HG02943 (cell line): ENCODE measurements around the gene NNAT.

ENCODE experiments used
- ATAC-seq: cut with Tn5 transposase; IDR thresholded peaks from one replicate; pipeline ENCODE4 v1.9.1; 2021; ENCODE audit warnings: mild to moderate bottlenecking, low read depth, moderate library complexity; ENCODE audit not compliant: unreplicated experiment

NNAT gene

DNA sequence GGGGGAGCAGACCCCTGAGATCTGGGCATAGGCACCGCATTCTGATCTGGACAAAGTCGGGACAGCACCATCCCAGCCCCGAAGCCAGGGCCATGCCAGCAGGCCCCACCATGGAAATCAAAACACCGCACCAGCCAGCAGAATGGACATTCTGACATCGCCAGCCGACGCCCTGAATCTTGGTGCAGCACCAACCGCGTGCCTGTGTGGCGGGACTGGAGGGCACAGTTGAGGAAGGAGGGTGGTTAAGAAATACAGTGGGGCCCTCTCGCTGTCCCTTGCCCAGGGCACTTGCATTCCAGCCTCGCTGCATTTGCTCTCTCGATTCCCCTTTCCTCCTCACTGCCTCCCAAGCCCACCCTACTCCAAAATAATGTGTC lies 2.0 kb downstream of the NNAT start:
- no peak for ATAC-seq

DNA sequence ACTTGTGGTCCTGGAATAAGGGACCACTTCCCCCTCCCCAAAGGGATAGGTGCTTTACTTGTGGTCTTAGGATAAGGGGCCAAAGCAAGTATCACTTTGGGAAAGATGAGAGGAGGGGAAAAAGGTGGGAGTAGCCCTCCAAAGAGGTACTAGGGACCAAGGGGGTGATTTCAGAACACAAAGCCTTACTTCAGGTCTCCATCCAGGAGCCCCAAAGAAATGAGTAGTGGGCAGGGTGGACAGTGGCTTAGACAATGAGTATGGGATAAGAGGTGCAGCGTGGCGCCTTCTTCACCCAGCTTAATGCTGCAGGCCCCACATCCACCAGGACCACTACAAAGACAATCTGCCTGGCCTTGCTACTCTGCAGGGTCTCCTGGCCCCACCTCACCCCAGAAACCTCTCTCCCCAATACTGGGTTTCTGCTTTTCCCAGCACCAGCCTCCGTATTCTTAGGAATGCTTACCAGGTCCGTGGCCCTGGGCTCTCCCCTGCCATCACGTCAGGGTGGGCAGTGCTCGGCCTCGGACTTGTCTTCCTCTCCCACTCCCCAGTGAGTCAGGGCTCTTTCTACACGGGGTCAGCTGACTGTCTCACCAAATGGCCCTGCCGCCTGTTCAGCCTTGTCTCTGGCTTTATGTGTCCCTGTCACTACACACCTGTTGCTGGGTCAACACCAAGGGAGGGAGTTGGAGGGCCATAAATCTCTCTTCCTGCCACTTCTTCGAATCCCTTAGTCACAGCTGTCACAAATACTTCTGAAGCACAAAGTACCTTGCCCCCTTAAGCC lies 3.1 kb downstream of the NNAT start:
- ATAC-seq = no peak

DNA sequence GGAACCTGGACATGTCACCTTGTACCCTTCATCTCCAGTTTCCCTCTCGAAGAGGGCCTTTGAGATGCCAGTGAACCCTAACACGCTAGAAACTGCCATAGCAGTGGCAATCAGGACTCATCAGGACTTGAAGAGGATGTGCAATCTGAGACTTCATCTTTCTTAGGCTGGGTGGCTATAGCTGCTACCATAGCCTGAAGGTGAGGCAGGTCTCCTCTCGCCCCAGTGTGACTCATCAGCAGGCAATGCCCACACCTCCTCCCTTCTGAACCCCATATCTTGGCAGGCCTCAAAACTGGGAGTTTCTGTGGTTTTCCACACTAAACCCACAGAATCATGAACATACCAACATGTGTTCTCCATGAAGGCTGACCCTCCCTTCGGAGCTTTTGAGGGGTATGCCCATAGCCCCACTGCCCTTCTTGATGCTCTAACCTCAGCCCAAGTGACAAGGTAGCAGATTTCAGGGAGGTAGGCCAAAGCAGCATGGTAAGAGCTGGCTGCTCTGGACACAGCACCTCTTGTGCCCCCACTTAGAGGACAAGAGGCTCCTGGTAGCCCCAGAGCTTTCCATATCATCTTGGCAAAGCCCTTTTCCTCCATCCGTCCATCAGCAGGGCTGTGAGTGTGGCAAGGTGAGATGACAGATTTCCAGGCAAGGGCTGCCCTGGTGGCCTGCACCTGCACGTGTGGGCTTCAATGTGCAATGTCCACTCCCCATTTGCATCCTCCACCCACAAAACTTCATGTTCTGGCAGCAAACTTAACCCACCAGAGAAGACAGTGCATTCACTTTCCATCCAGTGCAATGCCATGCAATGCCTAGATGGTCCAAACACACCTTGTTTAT lies 4.0 kb downstream of the NNAT start:
- no peak for ATAC-seq

DNA sequence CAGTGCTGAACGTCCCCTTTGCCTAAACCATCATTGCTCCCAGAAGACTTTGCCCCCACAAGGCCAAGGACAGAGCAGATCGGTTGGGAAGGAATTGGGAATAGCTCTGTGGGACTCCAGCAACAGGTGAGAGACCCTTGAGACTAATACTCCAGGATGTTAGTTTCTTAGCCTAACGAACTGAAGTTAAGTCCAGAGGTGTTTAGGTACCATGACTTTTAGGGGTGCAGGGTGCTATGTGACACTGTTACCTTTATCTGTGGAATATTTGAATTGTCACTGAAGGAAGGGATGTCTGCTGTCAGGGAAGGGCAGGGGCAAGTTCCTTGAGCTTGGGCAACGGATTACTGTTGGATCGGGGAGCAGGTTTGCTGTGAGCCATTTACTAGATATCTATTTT lies 4.8 kb downstream of the NNAT start:
- no peak for ATAC-seq

DNA sequence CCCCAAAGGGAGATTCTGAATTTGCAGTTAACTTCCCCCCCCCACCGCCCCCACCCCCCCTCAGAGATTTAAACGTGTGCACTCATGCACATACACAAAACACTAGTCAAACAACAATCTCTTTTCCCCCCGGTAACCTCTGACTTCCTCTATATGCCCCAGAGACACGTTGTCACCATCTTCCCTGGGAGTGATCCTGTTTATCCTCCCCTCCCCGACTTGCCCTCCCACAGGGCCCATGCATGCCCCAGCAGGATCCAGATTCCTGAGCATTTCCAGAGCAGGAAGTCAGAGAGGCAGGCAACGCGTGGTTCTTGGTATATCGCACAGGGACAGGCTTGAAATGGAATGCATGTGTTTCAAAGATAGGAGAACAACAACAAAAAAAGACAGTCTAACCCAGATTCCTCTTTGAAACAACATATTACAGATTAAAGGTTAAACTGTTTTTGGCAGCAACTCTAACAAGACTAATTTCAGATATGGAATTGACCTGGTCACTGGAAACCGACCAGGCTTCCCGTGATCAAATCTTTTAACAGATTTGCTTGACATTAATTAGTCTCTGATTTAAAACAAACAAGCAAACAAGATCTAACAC lies 5.3 kb downstream of the NNAT start:
- no peak for ATAC-seq

DNA sequence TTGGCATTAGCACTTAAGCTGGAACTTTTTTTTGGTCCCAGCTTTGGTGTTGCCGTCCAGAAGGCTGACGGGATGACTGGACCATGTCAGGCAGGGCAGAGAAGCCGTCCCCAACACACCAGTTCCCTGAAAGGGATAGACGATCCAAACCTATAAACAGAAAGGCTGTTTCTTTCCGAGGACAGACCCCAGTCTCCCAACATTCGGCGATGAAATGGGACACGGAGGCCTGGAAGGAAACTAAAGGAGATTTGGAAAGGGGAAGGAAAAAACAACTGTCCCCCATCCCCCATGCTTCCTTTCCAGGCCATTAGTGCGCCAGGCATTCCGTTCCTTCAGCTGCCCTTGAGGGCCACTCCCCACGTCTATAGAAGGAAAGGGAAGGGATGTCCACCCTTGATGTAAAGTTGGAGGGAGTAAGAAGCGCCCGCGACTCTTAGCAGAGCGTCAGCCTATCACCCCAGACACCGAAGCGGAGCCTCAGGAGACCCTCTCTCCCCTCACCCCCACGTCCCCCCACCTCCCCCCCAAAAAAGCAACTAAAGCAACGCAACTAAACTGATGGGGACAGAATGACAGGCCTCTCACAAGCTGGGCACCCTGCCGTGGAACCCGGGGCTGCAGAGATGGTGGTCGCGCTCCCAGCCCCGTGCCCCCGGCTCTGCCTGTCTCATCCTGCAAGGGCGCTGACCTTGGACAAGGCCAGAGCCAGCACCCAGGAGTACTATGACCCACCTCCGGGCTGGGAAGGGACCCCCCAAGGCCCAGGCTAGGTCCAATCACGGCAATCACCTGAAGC lies 6.0 kb downstream of the NNAT start:
- peak; percentile 5 for ATAC-seq

DNA sequence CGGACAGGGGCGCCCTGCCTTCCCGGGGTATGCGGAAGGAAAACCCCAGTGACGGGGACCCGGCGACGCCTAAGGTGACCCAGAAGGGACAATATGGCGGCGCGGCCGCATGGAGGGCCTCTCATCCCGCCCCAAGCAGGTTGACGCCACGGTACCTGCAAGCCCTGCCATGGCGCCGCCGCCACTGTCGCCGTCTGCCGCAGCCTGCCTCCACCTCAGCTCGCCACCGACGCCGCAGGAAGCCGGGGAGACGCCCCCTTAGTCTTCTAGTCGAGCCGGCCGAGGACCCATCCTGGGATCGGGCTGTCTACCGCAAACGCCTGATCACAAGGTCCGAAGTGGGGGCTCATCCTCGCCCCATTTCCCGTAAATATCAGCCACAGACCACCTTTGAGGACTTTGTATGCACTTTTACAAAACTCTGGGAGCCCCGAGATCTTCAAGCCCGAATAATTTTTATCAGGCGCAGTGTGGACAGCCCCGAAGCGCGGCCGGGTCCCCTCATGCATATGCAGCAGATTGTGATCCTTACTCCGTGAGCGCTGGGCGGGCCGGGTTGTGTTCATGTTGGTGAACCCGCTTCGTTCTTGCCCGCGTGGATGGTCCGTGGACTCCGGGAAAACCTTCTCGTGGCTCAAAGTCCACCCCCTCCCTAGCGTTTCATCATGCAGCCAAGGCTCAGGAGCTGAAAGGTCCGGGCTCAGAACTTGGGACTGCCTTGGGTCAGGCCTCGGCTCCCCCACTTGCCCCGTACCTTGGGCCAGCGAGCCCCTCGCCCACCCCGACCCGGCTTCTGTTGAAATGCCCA lies 6.8 kb downstream of the NNAT start, which contains the start of gene BLCAP:
BLCAP (minus strand) TSS at position 239 of the 808 bp plus-strand sequence. CDS start 8,702 bp downstream, outside the sequence.
- peak; percentile 79 for ATAC-seq

DNA sequence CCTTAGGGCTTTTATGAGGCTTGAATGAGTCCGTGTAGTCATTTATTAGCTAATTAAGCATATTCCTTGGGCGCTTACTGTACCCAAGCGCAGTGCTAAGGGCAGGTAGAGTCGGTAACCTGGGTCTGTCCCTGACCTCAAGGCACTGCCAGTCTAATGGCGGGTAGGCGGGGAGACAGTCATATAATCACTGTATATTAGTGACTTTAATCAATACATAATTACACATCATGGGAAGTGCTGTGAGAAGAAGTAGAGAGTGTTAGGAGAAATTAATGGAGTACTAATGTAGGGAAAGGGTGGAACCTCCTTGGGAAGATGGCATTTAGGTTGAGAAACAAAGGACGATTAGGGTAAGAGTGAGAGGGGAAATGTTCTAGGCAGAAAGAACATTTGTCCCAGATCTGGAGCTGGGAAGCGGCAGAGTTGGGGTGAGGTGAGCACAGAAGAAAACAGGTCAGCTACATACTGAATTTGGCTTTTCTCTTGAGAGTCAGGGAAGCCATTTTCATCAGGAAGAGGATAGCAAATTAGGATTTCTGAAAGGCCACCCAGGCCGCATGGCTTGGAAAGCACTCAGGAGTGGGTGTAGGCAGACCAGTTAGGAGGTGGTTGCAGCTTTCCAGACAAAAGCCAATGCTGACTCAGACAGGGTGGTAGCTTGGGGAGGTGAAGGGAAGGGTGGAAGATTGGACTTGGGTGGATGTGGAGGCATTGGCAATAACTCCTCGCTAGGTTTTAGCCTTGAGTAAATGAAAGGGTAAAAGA lies 7.6 kb downstream of the NNAT start:
- ATAC-seq = no peak

DNA sequence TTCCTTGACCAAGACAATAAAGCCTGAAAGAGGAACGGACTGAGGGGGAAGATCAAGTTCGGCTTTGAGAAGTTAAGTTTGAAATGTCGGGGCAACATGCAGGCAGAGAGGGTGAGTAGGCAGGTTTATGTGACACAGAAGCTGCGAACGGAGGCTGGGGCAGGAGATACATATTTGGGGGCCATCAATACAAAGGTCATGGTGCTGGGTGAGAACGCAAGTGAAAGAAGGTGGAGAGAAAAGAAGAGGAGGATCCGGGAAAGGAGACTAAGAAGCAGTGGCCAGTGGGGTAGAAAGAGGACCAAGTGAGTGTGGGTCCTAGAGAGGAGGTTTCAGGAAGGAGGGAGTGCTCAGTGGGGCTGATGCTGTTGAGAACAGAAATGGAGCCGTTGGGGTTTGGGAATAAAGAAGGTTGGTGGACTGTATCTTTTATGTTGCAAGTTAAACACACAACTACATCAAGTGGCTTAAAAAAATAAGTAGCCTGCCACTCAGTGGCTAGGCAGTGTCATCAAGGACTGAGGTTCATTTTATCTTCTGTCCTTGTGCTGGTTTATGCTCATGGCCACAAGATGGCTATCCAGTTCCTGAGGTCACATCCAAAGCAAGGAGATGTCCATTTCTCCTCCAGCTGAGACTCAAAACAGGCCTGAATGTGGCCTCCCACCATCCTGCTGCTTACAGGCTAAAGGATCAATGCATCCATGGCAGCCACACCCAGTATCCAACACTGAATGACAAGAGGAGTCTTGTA lies 8.3 kb downstream of the NNAT start:
- ATAC-seq = no peak

DNA sequence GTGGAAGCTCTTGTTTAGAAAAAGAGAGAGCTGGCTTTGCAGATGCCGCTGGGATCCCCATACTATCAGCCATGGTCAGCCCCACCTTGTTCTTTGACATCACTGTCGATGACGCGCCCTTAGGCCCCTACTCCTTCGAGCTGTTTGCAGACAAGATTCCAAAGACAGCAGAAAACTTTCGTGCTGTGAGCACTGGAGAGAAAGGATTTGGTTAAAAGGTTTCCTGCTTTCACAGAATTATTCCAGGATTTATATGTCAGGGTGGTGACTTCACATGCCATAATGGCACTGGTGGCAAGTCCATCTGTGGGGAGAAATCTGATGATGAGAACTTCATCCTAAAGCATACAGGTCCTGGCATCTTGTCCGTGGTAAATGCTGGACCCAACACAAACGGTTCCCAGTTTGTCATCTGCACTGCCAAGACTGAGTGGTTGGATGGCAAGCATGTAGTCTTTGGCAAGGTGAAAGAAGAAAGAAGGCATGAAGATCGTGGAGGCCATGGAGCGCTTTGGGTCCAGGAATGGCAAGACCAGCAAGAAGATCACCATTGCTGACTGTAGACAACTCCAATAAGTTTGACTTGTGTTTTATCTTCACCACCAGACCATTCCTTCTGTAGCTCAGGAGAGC lies 9.0 kb downstream of the NNAT start:
- ATAC-seq = no peak

DNA sequence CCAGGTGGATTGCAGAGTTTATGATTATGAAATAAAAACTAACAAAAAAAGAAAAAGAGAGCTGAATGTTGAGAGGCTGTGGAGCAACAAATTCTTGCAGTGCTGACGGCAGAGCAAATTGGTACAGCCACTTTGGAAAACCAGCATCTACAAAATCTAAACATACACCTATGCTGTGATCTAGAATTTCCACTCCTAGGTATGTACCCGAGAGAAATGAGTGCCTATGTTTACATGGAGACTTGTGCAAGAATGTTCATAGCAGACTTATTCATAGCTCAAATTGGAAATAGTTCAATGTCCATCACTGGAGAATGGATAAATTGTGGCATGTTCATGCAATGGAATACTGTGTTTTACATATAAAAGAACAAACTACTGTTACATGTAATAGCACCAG lies 9.6 kb downstream of the NNAT start:
- no peak for ATAC-seq

DNA sequence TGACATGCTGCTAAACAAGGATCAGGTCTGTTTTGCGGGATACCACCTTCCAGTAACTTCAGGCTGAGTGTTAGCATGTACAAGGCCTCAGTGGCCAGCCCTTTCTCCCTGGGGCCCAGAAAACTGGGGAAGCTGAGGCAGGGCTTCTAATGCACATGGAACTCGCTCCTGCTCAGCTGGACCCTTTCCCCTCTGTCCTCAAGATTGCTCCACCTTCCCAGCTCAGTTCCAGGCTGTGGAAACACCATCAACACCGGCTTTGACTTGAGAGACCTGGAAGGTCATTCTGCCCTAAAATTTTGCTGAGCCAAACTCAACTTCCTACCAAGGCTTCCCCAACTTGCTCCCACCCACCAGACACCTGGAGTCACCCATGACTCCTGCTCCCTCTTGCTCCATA lies 10.8 kb downstream of the NNAT start:
- no peak for ATAC-seq

DNA sequence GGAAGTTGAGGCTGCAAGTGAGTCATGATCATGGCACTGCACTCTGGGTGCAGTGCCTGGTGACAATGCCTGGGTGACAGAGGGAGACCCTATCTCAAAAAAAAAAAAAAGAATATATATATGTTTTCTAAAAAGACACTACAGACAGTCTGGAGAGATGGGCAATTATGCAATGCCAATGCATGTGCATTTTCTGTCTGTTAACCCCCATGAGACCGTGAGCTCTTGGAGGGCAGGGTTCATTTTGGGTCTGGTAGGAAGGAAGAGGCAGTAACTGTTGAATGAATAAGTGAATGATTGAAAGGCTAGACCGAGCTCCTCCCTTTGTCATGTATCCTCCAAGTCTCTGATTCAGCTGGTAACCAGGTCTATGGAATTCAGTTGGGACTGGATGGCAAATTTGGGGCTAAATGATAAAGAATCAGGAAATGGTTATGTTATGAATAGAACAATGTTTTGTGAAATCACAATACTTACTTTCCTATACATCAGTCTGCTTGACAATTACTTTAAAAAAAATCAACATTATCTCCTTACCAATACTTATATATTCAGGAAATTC lies 12.2 kb downstream of the NNAT start:
- no peak for ATAC-seq

DNA sequence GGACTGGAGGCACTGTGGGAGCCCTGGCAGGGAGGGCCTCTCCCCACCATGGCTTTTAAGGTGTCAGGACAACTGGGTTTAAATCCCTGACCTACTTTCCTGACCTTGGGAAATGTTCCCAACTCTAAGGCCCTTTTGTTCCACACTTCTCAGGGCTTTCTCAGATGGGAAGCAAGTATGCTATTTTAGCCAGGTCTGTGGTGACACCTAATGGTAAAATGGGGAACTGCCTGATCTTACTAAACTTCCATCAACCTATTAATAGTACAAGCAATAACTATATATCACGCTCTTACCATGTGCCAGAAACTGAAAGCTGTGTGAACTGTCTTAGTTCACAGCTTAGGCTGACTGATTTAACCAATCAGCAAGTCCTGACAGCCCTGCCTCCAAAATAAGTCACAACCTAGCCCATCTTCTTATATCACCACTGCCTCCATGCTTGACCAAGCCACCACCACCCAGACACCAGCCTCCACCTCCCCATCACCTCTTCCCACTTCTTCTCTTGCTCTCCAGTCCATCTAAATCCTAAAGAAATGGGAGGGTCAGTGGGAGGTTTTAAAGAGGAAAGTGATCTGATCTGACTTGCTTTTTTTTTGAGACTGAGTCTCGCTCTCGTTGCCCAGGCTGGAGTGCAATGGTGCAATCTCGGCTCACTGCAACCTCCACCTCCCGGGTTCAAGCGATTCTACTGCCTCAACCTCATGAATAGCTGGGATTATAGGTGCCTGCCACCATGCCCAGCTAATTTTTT lies 13.5 kb downstream of the NNAT start:
- ATAC-seq = peak; percentile 80

DNA sequence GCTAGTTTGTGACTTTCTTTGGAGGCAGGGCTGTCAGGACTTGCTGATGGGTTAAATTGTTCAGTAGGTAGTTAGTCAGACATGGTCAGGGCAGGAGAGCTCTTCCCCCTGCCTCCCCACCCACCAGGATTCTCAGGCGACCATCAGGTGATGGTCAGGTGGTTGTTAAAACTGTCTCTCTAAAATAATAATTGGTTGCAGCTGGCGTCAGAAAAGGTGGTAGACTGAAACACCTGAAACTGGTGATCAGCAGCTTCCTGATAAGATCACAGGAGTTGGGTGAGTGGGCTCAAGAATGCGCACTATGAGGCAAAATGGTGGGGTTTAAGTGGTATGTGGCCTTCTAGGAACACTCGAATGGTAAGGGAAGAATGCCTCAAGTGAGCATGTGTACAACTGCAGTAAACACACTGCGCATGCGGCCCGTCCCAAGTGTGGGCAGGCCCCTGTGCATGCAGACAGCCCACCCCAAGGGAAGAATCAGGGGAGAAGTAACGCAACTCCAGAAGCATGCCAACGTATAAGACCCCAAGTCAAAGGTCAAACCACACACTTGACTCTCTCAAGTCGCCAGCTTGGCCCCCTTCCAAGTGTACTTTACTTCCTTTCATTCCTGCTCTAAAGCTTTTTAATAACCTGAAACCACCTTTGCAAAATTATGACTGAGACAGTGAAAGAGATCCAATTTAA lies 14.5 kb downstream of the NNAT start:
- ATAC-seq = no peak

DNA sequence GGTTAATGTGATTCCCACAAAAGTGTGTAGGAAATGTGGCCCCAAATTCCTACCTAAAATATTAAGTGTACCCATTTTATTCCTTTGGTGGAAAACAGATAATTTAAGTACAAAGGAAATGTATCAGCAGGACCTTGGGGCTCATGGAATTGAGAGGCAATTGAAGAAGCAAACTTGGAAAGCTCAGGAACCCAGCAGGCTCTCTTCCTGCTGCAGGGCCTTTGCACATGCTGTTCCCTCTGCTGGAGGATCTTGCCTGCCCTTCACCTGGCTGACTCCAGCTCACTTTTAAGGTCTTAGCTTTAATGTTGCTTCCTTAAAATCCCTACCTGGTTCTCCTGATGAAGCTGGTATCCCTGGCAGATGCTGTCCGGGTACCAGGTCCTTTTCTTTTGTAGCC lies 16.5 kb downstream of the NNAT start:
- ATAC-seq = no peak
